Choroid plexus epithelial cell (primary cell): Measurements from ENCODE around the gene RARB.

ENCODE experiments used
- DNase-seq: peaks from one replicate; pipeline ENCODE4 v3.0.0-alpha.2; 2010; ENCODE audit warnings: low read depth
- H3K4me3 ChIP-seq: 2 replicates; pipeline ENCODE4 v1.5.1; 2011; ENCODE audit warnings: low read depth, mild to moderate bottlenecking, control low read depth, low read length, moderate library complexity
- TF ChIP-seq, protein P1 (sequence below): conservative IDR thresholded peaks from 2 replicates; pipeline ENCODE4 v1.5.1; 2011; ENCODE audit warnings: low read depth, mild to moderate bottlenecking, control low read depth, inconsistent platforms, low read length, moderate library complexity

The RARB gene

DNA sequence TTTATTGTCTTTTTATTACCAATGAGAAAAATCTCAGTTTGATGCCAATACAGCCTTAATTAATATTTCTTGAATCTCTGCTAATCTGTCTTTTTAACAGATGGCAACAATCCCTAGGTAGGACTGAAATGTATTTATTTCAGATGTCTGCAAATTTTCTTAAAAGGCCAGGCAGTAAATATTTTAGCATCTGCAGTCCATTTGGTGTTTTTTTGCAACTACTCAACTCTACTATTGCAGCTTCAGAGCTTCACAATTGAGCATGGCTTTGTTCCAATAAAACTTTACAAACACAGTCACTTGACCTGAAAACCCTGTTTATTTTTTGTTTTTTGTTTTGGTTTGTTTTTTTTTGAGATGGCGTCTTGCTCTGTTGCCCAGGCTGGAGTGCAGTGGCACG is 82.7 kb downstream of the RARB start:
- no peak for DNase-seq
- H3K4me3 ChIP-seq, result no peak overlapping the region
- TF ChIP-seq, protein P1, sequence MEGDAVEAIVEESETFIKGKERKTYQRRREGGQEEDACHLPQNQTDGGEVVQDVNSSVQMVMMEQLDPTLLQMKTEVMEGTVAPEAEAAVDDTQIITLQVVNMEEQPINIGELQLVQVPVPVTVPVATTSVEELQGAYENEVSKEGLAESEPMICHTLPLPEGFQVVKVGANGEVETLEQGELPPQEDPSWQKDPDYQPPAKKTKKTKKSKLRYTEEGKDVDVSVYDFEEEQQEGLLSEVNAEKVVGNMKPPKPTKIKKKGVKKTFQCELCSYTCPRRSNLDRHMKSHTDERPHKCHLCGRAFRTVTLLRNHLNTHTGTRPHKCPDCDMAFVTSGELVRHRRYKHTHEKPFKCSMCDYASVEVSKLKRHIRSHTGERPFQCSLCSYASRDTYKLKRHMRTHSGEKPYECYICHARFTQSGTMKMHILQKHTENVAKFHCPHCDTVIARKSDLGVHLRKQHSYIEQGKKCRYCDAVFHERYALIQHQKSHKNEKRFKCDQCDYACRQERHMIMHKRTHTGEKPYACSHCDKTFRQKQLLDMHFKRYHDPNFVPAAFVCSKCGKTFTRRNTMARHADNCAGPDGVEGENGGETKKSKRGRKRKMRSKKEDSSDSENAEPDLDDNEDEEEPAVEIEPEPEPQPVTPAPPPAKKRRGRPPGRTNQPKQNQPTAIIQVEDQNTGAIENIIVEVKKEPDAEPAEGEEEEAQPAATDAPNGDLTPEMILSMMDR, result no peak

DNA sequence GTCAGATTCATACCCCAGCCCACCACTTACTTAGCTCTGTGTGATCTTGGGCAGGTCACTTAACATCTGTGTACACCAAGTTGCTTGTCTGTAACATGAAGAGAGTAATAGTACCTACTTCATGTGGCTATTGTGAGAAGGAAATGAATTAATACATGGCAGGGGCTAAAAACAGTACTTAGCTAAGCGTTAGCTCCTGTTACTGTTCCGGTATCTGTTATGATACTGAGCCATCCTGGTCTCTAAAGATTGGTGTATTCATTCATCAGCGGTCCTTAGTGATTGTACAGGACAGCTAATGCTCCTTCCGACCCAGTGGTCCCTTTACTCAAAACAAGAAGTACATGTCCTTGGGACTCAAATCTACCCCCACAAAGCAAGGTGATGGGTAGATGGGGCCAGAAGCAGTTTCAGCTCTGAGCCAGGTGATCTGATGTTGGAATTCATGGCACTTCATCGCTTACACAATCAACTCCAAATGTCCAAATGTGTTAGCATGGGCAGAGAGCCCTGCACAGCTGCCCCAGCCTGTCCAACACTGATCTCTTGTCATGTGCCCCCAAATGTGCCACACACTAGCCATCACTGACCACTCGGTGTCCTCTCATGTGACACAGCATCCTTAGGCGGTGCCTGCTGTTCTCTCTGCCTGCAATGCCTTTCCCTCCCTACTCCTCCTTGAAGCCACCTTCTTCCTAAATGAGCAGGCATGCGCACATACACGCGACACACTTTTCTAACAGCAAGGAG is 84.1 kb downstream of the RARB start:
- DNase-seq, result no peak
- TF ChIP-seq, protein P1, result no peak
- H3K4me3 ChIP-seq, result no peak overlapping the region

DNA sequence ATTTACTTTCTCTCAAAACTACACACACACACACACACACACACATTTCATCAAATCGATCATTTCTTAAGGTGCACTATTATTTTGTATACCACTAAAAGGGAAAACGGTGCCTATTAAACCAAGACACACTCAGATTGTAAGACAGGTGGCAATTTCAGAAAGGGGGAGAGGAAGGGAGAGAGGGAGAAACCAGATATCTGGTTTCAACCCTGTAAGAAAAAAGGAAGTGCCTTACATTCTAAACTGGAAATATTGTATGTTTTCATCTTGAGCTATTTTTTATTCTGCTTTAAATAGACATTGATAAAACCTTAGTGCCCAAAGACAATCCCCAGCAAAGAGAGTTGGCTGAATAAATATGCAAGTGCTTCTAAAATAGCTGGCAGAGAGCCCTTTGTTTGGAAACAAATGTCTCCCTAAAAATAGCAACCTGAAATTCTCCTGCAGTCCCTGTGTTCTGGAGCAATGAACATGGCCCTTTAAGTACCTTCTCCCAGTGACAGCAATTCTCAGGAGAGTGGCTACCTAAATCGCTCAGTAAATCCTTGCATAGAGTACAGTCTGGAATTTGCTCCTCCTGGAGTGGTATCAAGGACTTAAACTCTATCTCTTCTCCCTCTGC is 85.7 kb downstream of the RARB start:
- no peak overlapping the region for H3K4me3 ChIP-seq
- DNase-seq, result no peak
- TF ChIP-seq, protein P1, result no peak

DNA sequence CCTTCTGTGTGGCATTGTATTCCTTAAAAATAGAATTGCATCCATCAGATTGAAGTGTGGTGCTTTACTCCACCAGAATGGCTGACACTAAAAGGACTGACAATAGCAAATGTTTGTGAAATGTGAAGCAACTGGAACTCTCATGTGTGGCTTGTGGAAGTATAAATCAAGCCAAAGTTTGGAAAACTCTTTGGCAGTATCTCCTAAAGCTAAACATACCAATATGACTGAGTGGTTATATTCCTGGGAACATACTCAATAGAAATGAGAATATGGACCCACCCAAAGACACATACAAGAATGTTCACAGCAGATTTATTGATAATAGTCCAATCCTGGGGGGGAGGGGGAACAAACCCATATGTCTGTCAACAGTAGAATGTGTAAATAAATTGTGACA is 87.1 kb downstream of the RARB start:
- TF ChIP-seq, protein P1, result no peak
- no peak for DNase-seq
- no peak overlapping the region for H3K4me3 ChIP-seq

DNA sequence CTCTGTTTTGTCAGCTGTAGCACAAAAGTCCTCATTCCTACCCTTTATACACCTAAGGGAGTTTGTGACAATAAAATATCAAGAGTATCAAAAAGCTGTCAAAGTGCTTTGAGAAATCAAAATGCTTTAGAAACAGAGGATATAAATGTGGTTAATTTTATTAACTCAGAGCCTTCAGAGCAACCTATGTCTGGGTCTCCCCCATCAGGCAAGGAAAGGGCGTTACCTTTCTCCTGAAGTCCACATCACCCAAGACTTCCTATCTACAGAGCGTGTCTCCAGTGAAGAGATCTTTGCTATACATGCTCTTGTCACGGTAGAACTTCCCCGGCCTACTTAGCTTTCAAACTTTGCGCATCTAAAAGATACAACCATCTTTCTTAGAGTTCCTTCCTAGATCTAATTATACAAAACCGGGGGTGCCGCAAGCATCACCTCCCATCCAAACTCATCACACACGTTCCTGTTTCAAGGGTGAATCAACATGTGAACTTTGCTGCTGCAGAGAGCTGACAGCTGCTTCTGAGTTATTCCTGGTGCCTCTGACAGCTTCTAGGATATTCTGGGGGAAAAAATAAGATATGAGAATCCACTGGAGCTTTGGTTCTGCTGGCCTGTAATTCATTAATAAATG is 93.0 kb downstream of the RARB start:
- TF ChIP-seq, protein P1, result peak; percentile 11
- no peak for DNase-seq
- no peak overlapping the region for H3K4me3 ChIP-seq

DNA sequence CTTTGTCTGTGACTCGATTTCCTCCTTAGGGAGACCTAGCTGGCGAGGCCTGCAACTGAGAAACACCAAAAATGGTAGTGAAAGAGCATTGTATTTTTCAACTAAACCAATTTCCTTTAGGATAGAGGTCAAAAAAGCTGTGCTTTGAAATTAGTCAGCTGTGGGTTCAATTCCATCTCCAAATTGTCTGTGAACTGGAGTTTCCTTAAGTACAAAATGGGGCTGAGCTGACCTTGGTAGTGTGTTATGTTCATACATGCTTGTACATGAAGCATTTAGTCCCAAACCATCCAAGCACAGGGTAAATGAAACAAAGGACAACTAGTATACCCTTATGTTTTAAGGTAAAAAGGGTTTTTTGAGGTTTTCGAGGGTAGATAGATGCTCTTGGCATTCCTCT is 99.3 kb downstream of the RARB start:
- DNase-seq, result no peak
- TF ChIP-seq, protein P1, result no peak
- H3K4me3 ChIP-seq, result no peak overlapping the region

DNA sequence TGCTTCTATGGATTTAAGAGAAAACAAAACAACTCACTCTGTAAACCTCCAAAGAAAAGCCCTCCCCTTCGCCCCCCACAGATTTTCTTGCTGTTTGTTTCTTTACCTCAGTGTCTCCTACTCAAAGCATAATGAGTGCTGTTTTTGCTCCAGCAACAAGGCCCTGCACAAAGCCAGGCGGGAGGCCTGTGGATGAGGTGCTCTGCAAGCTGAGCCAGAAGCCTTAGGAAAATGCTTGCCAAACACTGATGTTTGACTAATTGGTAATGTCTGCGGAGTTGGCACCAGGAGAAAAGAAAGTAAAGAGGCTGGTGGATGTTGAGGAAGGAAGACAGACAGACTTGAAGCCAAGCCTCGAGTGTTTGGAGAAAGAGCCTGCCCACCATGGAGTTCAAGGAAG is 99.7 kb downstream of the RARB start:
- no peak overlapping the region for H3K4me3 ChIP-seq
- peak; percentile 51 for DNase-seq
- TF ChIP-seq, protein P1, result no peak
